Measurements from ENCODE around the gene FAM171A1.

The FAM171A1 gene

GRCh38 chr10:15373199-15373598 is 2.1 kb upstream of the FAM171A1 start:
- no peak for DNase-seq

GRCh38 chr10:15370212-15370855 is 755 bp downstream of the FAM171A1 start:
- DNase-seq: no peak

- DNase-seq: no peak
These were observed 1.6 kb downstream of the FAM171A1 start for GRCh38 chr10:15369256-15370211.

GRCh38 chr10:15368101-15368855 is 2.8 kb downstream of the FAM171A1 start:
- DNase-seq: no peak

GRCh38 chr10:15367296-15368085 is 3.6 kb downstream of the FAM171A1 start:
- no peak for DNase-seq

- no peak for DNase-seq
These were observed 5.4 kb downstream of the FAM171A1 start for GRCh38 chr10:15365692-15366091.

GRCh38 chr10:15364001-15364400 is 7.1 kb downstream of the FAM171A1 start:
- DNase-seq: no peak

- DNase-seq: no peak
These were observed 8.1 kb downstream of the FAM171A1 start for GRCh38 chr10:15363031-15363430.

- no peak for DNase-seq
These were observed 10.0 kb downstream of the FAM171A1 start for GRCh38 chr10:15361131-15361530.

- no peak for DNase-seq
These were observed 10.5 kb downstream of the FAM171A1 start for GRCh38 chr10:15360566-15360965.

GRCh38 chr10:15353471-15354017 is 17.5 kb downstream of the FAM171A1 start:
- no peak for DNase-seq

GRCh38 chr10:15352836-15353235 is 18.3 kb downstream of the FAM171A1 start:
- DNase-seq: no peak

GRCh38 chr10:15352201-15352600 is 18.9 kb downstream of the FAM171A1 start:
- no peak for DNase-seq

GRCh38 chr10:15351099-15351820 is 19.8 kb downstream of the FAM171A1 start:
- DNase-seq: no peak

- no peak for DNase-seq
These were observed 22.0 kb downstream of the FAM171A1 start for GRCh38 chr10:15349112-15349511.

GRCh38 chr10:15348579-15348978 is 22.5 kb downstream of the FAM171A1 start:
- DNase-seq: no peak

GRCh38 chr10:15347150-15347549 is 23.9 kb downstream of the FAM171A1 start:
- DNase-seq: no peak

- DNase-seq: no peak
These were observed 24.5 kb downstream of the FAM171A1 start for GRCh38 chr10:15346440-15347141.

GRCh38 chr10:15345450-15345849 is 25.6 kb downstream of the FAM171A1 start:
- no peak for DNase-seq

GRCh38 chr10:15344876-15345285 is 26.2 kb downstream of the FAM171A1 start:
- no peak for DNase-seq
